Activated CD8-positive, alpha-beta memory T cell treated with anti-CD3 and anti-CD28 coated beads for 48 hours (primary cell): ENCODE measurements around the gene FOXRED1.

Source experiments
- DNase-seq, 3 experiments: peaks; one replicate each; pipeline ENCODE4 v3.0.0-alpha.2; 2020; ENCODE audit warnings: low read depth in 2 of 3, low spot score in 2 of 3

FOXRED1 gene

GRCh38 chr11:126311401-126312291 lies 42.7 kb downstream of the FOXRED1 start:
- DNase-seq = no peak

GRCh38 chr11:126312961-126313360 lies 44.0 kb downstream of the FOXRED1 start:
- no peak for DNase-seq

- no peak for DNase-seq
These were observed 44.9 kb downstream of the FOXRED1 start for GRCh38 chr11:126313826-126314225.

- DNase-seq = no peak
These were observed 48.4 kb downstream of the FOXRED1 start for GRCh38 chr11:126317432-126317755.

- no peak for DNase-seq
These were observed 49.0 kb downstream of the FOXRED1 start for GRCh38 chr11:126317756-126318573.

DNA sequence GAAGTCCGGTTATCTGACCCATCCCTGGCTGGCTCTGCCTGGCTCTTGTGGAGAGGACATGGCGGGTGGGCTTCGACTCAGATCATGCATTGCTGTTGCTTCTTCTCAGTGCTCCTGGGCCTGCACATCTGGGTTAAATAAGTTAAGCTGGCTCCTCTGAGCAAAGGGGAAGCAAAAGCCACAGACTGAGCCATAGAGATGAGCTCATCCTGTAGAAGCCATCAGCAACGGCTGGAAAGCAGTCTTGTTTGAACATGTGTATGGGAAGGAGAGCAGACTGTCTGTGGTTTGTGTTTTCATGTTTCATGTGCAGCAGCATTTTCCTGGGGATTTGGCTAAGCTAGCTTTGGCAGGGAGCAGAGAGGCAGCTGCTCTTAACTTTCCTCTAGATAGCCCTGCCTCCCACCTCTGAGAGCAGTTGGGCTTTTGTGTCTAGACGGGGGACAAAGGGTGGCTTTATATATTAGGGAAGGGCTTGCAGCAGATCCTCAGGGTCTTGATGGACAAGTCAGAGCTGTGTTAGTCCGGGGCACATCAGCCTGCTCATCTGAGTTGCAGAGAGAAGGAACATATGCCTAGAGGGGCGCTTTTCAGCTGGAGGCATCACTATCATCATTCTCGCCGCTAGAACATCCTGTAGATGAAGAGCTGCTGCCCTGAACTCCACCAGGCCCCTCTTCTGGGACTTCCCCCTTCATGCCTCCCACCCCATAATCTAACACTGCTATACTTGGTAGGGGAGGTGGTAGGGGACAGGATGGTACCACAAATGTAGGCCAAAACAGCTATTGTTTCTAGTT lies 49.8 kb downstream of the FOXRED1 start:
- DNase-seq = no peak

GRCh38 chr11:126319374-126319740 lies 50.4 kb downstream of the FOXRED1 start:
- DNase-seq = no peak

DNA sequence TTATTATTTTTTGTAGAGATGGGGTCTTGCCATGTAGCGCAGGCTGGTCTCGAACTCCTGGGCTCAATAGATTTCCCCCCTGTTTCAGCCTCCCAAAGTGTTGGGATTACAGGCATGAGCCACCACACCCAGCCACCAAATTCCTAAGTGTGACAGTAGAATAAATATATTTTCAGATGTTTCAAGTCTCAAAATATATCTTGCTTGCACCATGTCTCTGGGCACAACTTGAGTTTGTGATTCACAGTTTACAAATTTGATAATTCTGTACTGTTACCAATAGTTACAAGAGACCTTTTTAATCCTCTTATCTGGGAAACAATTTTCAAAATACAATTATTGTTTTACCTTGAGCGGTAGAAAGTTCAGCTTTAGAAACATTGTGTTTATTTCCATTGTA lies 54.0 kb downstream of the FOXRED1 start:
- no peak for DNase-seq

GRCh38 chr11:126327281-126328000 lies 58.5 kb downstream of the FOXRED1 start:
- DNase-seq = no peak
